GM12878 (cell line): ENCODE data around the gene FBXL16. TPM values are rescaled to one million over a fixed set of nuclear protein-coding genes. Genes with fewer than 3 reads are reported as not detected.

Source experiments
- ATAC-seq: fragments of 200-7000 bp; cut with Tn5 transposase; 3 replicates; pipeline ENCODE4 v1.9.1; 2020; ENCODE audit warnings: mild to moderate bottlenecking, moderate library complexity
- BruUV-seq: library from RNA; stranded (reverse); fragments of 400-500 nt; replicated peaks from 2 replicates; lab custom pipeline; 2021; lab: Mats Ljungman, UMichigan
- CTCF ChIA-PET: fragments of 300-600 bp; sonication (Branson Sonifier 250); formaldehyde crosslinking; extraction: SDS; loops from one replicate; lab custom pipeline; 2021; ENCODE audit warnings: inconsistent platforms; lab: Yijun Ruan, JAX
- POLR2A ChIA-PET: fragments of 350-600 bp; formaldehyde crosslinking; extraction: SDS; loops from one replicate; lab custom pipeline; 2021; ENCODE audit warnings: inconsistent platforms; lab: Charles Lee
- RAD21 ChIA-PET: fragments of 300-600 bp; sonication (Branson Sonifier 250); formaldehyde crosslinking; loops from one replicate; lab custom pipeline; 2023; ENCODE audit warnings: antibody characterized with exemption; ENCODE audit not compliant: unreplicated experiment; lab: Charles Lee
- SMC1A ChIA-PET: fragments of 300-600 bp; sonication (Branson Sonifier 250); formaldehyde crosslinking; loops from one replicate; lab custom pipeline; 2023; ENCODE audit not compliant: unreplicated experiment, uncharacterized antibody; lab: Charles Lee
- DNase-seq: peaks from one replicate; pipeline ENCODE4 v3.0.0-alpha.2; 2011; ENCODE audit warnings: low read depth, low spot score
- FAIRE-seq: peaks from 3 replicates; lab custom pipeline; 2011; peaks lifted over from hg19 to GRCh38; lab: Jason Lieb, UNC
- H2AFZ ChIP-seq: 2 replicates; pipeline ENCODE4 v1.6.0; 2011; ENCODE audit warnings: low read depth, low read length, control low read depth; ENCODE audit not compliant: control insufficient read depth
- H3K27ac ChIP-seq: 2 replicates; pipeline ENCODE4 v1.5.1; 2011; ENCODE audit warnings: control low read depth; ENCODE audit not compliant: control insufficient read depth, insufficient read depth
- H3K27me3 ChIP-seq, 2 experiments: replicated peaks in 1 of 2; 2 replicates each; pipeline versions ENCODE4 v1.6.0 to v1.6.1; 2011; ENCODE audit warnings: low read length in 1 of 2; ENCODE audit not compliant: control insufficient read depth in 2 of 2, insufficient read depth in 2 of 2
- H3K36me3 ChIP-seq, 2 experiments: 2 replicates each; pipeline ENCODE4 v1.5.1; 2011; ENCODE audit warnings: low read length in 1 of 2; ENCODE audit not compliant: control insufficient read depth in 2 of 2, insufficient read depth in 2 of 2
- H3K4me1 ChIP-seq: 2 replicates; pipeline ENCODE4 v1.6.1; 2011; ENCODE audit warnings: mild to moderate bottlenecking, low read length, moderate library complexity, mixed read lengths; ENCODE audit not compliant: control insufficient read depth, insufficient read depth
- H3K4me2 ChIP-seq: 2 replicates; pipeline ENCODE4 v1.6.0; 2011; ENCODE audit warnings: control low read depth; ENCODE audit not compliant: control insufficient read depth, insufficient read depth
- H3K4me3 ChIP-seq: fragments of 200-600 bp; sonication (generic); 2 replicates; pipeline ENCODE4 v1.5.1; 2016
- H3K79me2 ChIP-seq: 2 replicates; pipeline ENCODE4 v1.6.0; 2011; ENCODE audit warnings: low read length; ENCODE audit not compliant: control insufficient read depth, insufficient read depth
- H3K9ac ChIP-seq: 2 replicates; pipeline ENCODE4 v1.8.0; 2011; ENCODE audit warnings: low read length, control low read depth, mixed read lengths; ENCODE audit not compliant: control insufficient read depth, insufficient read depth
- H3K9me3 ChIP-seq: replicated peaks from 3 replicates; pipeline ENCODE4 v1.5.1; 2011; ENCODE audit warnings: mild to moderate bottlenecking, low read length; ENCODE audit not compliant: control insufficient read depth, insufficient read depth
- H4K20me1 ChIP-seq: 2 replicates; pipeline ENCODE4 v1.6.0; 2011; ENCODE audit not compliant: control insufficient read depth, insufficient read depth
- HDAC6 ChIP-seq: fragments of 200-600 bp; sonication (generic); IDR thresholded peaks from one replicate; pipeline ENCODE4 v1.8.0; 2017; ENCODE audit warnings: antibody characterized with exemption; ENCODE audit not compliant: unreplicated experiment
- PBX3 ChIP-seq: IDR thresholded peaks from 2 replicates; pipeline ENCODE4 v1.6.1; 2011; ENCODE audit warnings: mild to moderate bottlenecking, low read depth, low read length, moderate library complexity; ENCODE audit not compliant: insufficient replicate concordance
- PML ChIP-seq: IDR thresholded peaks from 2 replicates; pipeline ENCODE4 v1.6.1; 2012; ENCODE audit warnings: low read length, inconsistent platforms
- TCF7 ChIP-seq: IDR thresholded peaks from 2 replicates; pipeline ENCODE4 v1.6.1; 2014; ENCODE audit warnings: antibody characterized with exemption, borderline replicate concordance
- WGBS: methylation state at CpG from one replicate; pipeline ENCODE4 v1.1.6; 2016; ENCODE audit warnings: low lambda C conversion rate; ENCODE audit not compliant: insufficient replicate concordance, insufficient coverage; ENCODE audit errors: missing lambda C conversion rate; 5-methylcytosine and 5-hydroxymethylcytosine counted together
- in situ Hi-C: fragments of 300-500 bp; cut with MboI; formaldehyde crosslinking; loops from 9 replicates; pipeline ENCODE4 v1.14.3; 2018; ENCODE audit warnings: mixed read lengths
- intact Hi-C: fragments of 100-400 bp; cut with micrococcal nuclease; formaldehyde crosslinking; loops from one replicate; pipeline ENCODE4 v1.14.2; 2022; ENCODE audit not compliant: unreplicated experiment
- polyA plus RNA-seq, 11 experiments: library from polyadenylated mRNA; depleted of rRNA in 4 of 11; unstranded in 6 of 11; stranded (reverse) in 5 of 11; fragments of >200 nt; fragmentation: Nextera tagmentation in 4 of 11; fragmentation: Illumina TruSeq in 1 of 11; extraction: Ambion mirVana in 4 of 11; extraction: Trizol in 1 of 11; gene quantifications; 1 replicate in 1 of 11; 2 replicates in 10 of 11; pipeline versions ENCODE4 v1.2.1 to v1.2.3, GENCODE V29; 2011 to 2016; ENCODE audit warnings: inconsistent platforms in 2 of 11, missing spikeins in 2 of 11, low read depth in 1 of 11
- total RNA-seq, 4 experiments: library from RNA; depleted of rRNA in 3 of 4; stranded (reverse); fragments of >200 nt in 3 of 4; fragmentation: Illumina TruSeq in 1 of 4; extraction: Trizol in 1 of 4; gene quantifications; 2 replicates each; pipeline versions ENCODE4 v1.2.1 to v1.2.3, GENCODE V29; 2013 to 2021

The FBXL16 gene
- total and polyA plus RNA-seq, 10 of the 15 experiments (the other 5 are each of a cell fraction or from before 2014, with no cell fraction given) = 0.13 to 1.4 (median 0.24) TPM

- DNase-seq (no peak), ATAC-seq (no peak), FAIRE-seq (no peak)
- no peaks in the 10 kb centered on the region for H3K9me3 ChIP-seq
- H3K4me1 ChIP-seq = peaks cover 3% of the 10 kb centered on the region; the same call in 1 of the 2 replicates
- H3K9ac ChIP-seq = no peak overlapping the region
- H3K79me2 ChIP-seq = no peaks in the 10 kb centered on the region
- POLR2A ChIA-PET = interaction anchor here (1.4 kb wide), 1 partner anchor 19 kb away, joined by 3 read pairs; no protein-coding TSS in a partner anchor
- no peaks in the 10 kb centered on the region for H3K27me3 ChIP-seq
- no peak overlapping the region for H2AFZ ChIP-seq
- no peak overlapping the region for H3K4me3 ChIP-seq
- in situ Hi-C loops = loop anchor here (10.0 kb wide), 1 partner anchor 267 kb away; the partner anchor contains the start of gene NME4
- no peaks in the 10 kb centered on the region for H4K20me1 ChIP-seq
- intact Hi-C loops = loop anchor here (10.0 kb wide), 1 partner anchor 267 kb away; the partner anchor contains the start of gene NME4
- CTCF ChIA-PET = interaction anchor here (0.7 to 2.0 kb wide), 2 partner anchors 10 to 14 kb away, joined by 3 to 7 read pairs; no protein-coding TSS in a partner anchor
- RAD21 ChIA-PET = no interaction called here
- 96% methylated on average over 19 of the region's 19 CpGs for WGBS
- no peak overlapping the region for H3K27ac ChIP-seq
- BruUV-seq = no TSS peak
- SMC1A ChIA-PET = no interaction called here
- no peaks in the 10 kb centered on the region; a peak in 2 of 4 replicates for H3K36me3 ChIP-seq
- TF ChIP-seq PBX3 (no peak), HDAC6 (no peak), TCF7 (no peak), PML (no peak)
- no peak overlapping the region for H3K4me2 ChIP-seq
Observed at GRCh38 chr16:662095-662494, 43.5 kb downstream of the FBXL16 start.
